ENCODE data around the gene PDZRN3.
"Not testable (repeated sequence)": the region's sequence is repeated elsewhere in the genome, so short reads cannot be mapped to it uniquely, and the experiment has no call there.

The PDZRN3 gene

GRCh38 chr3:73586190-73586589 is 38.6 kb downstream of the PDZRN3 start:
- FAIRE-seq = no peak

GRCh38 chr3:73584873-73585272 is 39.9 kb downstream of the PDZRN3 start:
- no peak for FAIRE-seq

GRCh38 chr3:73582535-73582934 is 42.2 kb downstream of the PDZRN3 start:
- FAIRE-seq = no peak

GRCh38 chr3:73581134-73581846 is 43.5 kb downstream of the PDZRN3 start:
- FAIRE-seq = no peak

GRCh38 chr3:73580343-73580742 is 44.4 kb downstream of the PDZRN3 start:
- FAIRE-seq = no peak

- FAIRE-seq = no peak
These were observed 47.0 kb downstream of the PDZRN3 start for GRCh38 chr3:73577704-73578103.

- no peak for FAIRE-seq
These were observed 47.7 kb downstream of the PDZRN3 start for GRCh38 chr3:73576999-73577461.

- no peak for FAIRE-seq
These were observed 48.8 kb downstream of the PDZRN3 start for GRCh38 chr3:73575953-73576352.

GRCh38 chr3:73575519-73575918 is 49.2 kb downstream of the PDZRN3 start:
- no peak for FAIRE-seq

GRCh38 chr3:73573204-73573603 is 51.5 kb downstream of the PDZRN3 start:
- no peak for FAIRE-seq

- FAIRE-seq = no peak
These were observed 52.4 kb downstream of the PDZRN3 start for GRCh38 chr3:73572368-73572767.

- no peak for FAIRE-seq
These were observed 53.4 kb downstream of the PDZRN3 start for GRCh38 chr3:73571238-73571794.

GRCh38 chr3:73569246-73569760 is 55.4 kb downstream of the PDZRN3 start:
- no peak for FAIRE-seq

GRCh38 chr3:73568371-73568862 is 56.3 kb downstream of the PDZRN3 start:
- FAIRE-seq = no peak

GRCh38 chr3:73565374-73565773 is 59.4 kb downstream of the PDZRN3 start:
- not testable (repeated sequence) for FAIRE-seq

- FAIRE-seq = no peak
These were observed 60.7 kb downstream of the PDZRN3 start for GRCh38 chr3:73563896-73564582.

- FAIRE-seq = no peak
These were observed 63.2 kb downstream of the PDZRN3 start for GRCh38 chr3:73561494-73561893.

GRCh38 chr3:73559749-73560148 is 65.0 kb downstream of the PDZRN3 start:
- FAIRE-seq = no peak

- no peak for FAIRE-seq
These were observed 66.0 kb downstream of the PDZRN3 start for GRCh38 chr3:73558727-73559075.

- FAIRE-seq = peak; percentile 28
These were observed 66.6 kb downstream of the PDZRN3 start for GRCh38 chr3:73557986-73558726.

GRCh38 chr3:73556520-73557372 is 68.0 kb downstream of the PDZRN3 start:
- no peak for FAIRE-seq

- FAIRE-seq = no peak
These were observed 69.7 kb downstream of the PDZRN3 start for GRCh38 chr3:73555076-73555475.
